GM21576 (cell line): ENCODE measurements around the gene CPT1C.
A peak's percentile ranks its signal among the peaks of the same experiment; 100 is the strongest.

ENCODE experiments used
- ATAC-seq: cut with Tn5 transposase; IDR thresholded peaks from one replicate; pipeline ENCODE4 v1.9.1; 2021; ENCODE audit warnings: mild to moderate bottlenecking, moderate library complexity; ENCODE audit not compliant: unreplicated experiment

CPT1C gene

GRCh38 chr19:49690656-49691242 is at the start of gene CPT1C:
Gene CPT1C (plus strand): TSS chr19:49691116. CDS start chr19:49692253, 1,137 bp downstream.
- no peak for ATAC-seq

- peak; percentile 55 for ATAC-seq
Measured at GRCh38 chr19:49641688-49642491, 49.0 kb upstream of the CPT1C start, which contains the start of gene SCAF1. Gene SCAF1 (plus strand): TSS chr19:49642209. CDS start chr19:49645027, 2,818 bp downstream.

GRCh38 chr19:49642492-49643035 is 48.4 kb upstream of the CPT1C start:
- ATAC-seq: no peak

- no peak for ATAC-seq
Measured at GRCh38 chr19:49643466-49643865, 47.5 kb upstream of the CPT1C start.

- ATAC-seq: no peak
Measured at GRCh38 chr19:49645592-49645991, 45.3 kb upstream of the CPT1C start.

- no peak for ATAC-seq
Measured at GRCh38 chr19:49645995-49646394, 44.9 kb upstream of the CPT1C start.

GRCh38 chr19:49646586-49646985 is 44.3 kb upstream of the CPT1C start:
- no peak for ATAC-seq

- ATAC-seq: no peak
Measured at GRCh38 chr19:49651029-49651819, 39.7 kb upstream of the CPT1C start.

GRCh38 chr19:49651820-49652550 is 38.9 kb upstream of the CPT1C start:
- no peak for ATAC-seq

- ATAC-seq: no peak
Measured at GRCh38 chr19:49652551-49653465, 38.1 kb upstream of the CPT1C start.

GRCh38 chr19:49653466-49653806 is 37.5 kb upstream of the CPT1C start:
- no peak for ATAC-seq

GRCh38 chr19:49654581-49654980 is 36.3 kb upstream of the CPT1C start:
- no peak for ATAC-seq

GRCh38 chr19:49655570-49656455 is 35.1 kb upstream of the CPT1C start:
- ATAC-seq: no peak

- no peak for ATAC-seq
Measured at GRCh38 chr19:49656456-49657109, 34.3 kb upstream of the CPT1C start.

GRCh38 chr19:49657493-49658138 is 33.3 kb upstream of the CPT1C start:
- no peak for ATAC-seq

- no peak for ATAC-seq
Measured at GRCh38 chr19:49658139-49658517, 32.8 kb upstream of the CPT1C start.

- ATAC-seq: no peak
Measured at GRCh38 chr19:49658566-49659442, 32.1 kb upstream of the CPT1C start.
